ENCODE measurements around the gene OR2K2.

The OR2K2 gene, protein sequence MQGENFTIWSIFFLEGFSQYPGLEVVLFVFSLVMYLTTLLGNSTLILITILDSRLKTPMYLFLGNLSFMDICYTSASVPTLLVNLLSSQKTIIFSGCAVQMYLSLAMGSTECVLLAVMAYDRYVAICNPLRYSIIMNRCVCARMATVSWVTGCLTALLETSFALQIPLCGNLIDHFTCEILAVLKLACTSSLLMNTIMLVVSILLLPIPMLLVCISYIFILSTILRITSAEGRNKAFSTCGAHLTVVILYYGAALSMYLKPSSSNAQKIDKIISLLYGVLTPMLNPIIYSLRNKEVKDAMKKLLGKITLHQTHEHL

DNA sequence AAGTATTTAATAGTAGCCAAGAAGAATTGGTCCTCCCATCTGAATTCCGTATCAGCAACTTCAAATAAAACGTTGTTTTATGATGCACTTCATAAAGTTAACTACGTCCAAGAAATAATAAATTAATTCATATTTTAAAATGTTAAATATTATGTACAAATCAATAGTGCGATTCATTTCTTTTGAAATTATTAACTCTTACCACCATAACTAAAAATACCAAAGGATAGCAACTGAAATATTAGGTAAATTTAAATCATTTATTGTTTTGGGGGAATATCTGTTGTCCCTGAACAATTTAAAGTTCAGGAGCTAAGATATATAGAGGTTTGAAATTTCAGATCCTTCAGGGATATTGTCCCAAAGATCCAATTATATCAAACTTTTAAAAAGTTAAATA, at the start of gene OR2K2:
TSS of gene OR2K2 (minus strand) at position 101 of the 400 bp plus-strand sequence. CDS start 1,791 bp downstream, outside the sequence.
- DNase-seq, result no peak
- no peaks in the 10 kb centered on the region for H3K36me3 ChIP-seq (replicated peaks)
- no peaks in the 10 kb centered on the region for H3K27me3 ChIP-seq (replicated peaks)
- no peak within 1 kb of the TSS for H3K27ac ChIP-seq
- in situ Hi-C loops (cut with HindIII; ENCODE audit: low pct_ligation_motif_present, low sequenced_read_pairs), result no loop called here
- H3K4me3 ChIP-seq (ENCODE audit: low read depth, low read length), result no peak within 1 kb of the TSS
- TF ChIP-seq, protein P1, sequence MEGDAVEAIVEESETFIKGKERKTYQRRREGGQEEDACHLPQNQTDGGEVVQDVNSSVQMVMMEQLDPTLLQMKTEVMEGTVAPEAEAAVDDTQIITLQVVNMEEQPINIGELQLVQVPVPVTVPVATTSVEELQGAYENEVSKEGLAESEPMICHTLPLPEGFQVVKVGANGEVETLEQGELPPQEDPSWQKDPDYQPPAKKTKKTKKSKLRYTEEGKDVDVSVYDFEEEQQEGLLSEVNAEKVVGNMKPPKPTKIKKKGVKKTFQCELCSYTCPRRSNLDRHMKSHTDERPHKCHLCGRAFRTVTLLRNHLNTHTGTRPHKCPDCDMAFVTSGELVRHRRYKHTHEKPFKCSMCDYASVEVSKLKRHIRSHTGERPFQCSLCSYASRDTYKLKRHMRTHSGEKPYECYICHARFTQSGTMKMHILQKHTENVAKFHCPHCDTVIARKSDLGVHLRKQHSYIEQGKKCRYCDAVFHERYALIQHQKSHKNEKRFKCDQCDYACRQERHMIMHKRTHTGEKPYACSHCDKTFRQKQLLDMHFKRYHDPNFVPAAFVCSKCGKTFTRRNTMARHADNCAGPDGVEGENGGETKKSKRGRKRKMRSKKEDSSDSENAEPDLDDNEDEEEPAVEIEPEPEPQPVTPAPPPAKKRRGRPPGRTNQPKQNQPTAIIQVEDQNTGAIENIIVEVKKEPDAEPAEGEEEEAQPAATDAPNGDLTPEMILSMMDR (IDR thresholded peaks at IDR 0.05; ENCODE audit: low read depth, low read length, missing control alignments), result no peak

DNA sequence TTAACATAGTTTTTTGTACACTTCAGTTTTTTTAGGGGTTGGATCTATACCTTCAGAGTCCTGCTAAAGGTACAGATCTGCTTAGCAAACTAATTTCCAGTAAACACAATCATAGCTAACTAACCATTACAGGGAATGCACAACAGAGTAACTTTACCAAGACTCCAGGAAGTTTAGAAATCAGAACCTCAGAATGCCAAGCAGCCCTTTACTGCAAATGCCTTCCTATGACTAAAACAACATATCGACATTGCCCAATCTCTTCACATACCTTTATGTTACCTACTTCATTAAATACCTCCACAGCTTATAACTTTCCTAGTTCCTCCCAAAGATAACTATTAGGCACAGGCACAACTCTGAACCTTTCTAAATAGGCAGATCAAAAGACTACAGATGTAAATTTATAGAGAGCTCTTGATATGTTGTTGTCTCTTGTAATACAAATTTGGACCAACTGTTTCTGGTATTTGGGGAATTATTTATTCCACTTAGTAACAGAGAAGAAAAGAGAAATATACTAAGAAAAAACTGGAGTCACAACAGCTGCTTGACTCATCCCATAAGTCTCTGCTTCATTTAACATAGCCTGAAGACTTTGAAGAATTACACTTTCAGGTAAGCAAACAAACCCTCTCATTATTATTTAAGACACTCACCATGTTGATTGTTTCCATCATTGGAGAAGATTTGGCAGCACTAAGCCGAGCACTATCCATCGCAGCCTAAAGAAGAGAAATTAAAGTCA, 46.0 kb upstream of the OR2K2 start:
- Histone ChIP-seq H3K27ac (no peak overlapping the region), H3K27me3 (replicated peaks) (no peaks in the 10 kb centered on the region), H3K36me3 (replicated peaks) (peaks cover 66% of the 10 kb centered on the region), H3K4me3 (ENCODE audit: low read depth, low read length) (no peak overlapping the region)
- in situ Hi-C loops (cut with HindIII; ENCODE audit: low pct_ligation_motif_present, low sequenced_read_pairs), result no loop called here
- TF ChIP-seq, protein P1 (IDR thresholded peaks at IDR 0.05; ENCODE audit: low read depth, low read length, missing control alignments), result no peak
- DNase-seq, result no peak

DNA sequence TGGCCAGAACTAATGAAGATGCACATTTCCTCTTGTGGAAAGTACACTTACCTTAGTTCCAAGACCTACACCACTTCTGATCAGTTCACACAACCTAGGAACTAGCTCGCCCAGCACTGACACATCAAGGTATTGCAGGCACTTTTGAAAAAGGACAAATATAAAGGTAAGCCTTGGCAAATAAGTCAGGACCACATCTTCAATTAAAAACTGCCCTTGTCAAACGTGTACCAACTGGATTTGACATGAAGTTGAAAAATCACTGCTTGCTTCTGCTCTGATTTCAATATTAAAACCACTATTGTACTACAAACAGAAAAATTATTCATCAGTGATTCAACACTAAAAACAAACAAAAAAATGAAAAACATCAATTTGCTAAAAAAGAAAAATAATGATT, 45.0 kb upstream of the OR2K2 start:
- TF ChIP-seq, protein P1 (IDR thresholded peaks at IDR 0.05; ENCODE audit: low read depth, low read length, missing control alignments), result no peak
- Histone ChIP-seq H3K27ac (no peak overlapping the region), H3K4me3 (ENCODE audit: low read depth, low read length) (no peak overlapping the region), H3K27me3 (replicated peaks) (no peaks in the 10 kb centered on the region), H3K36me3 (replicated peaks) (peaks cover 67% of the 10 kb centered on the region)
- in situ Hi-C loops (cut with HindIII; ENCODE audit: low pct_ligation_motif_present, low sequenced_read_pairs), result no loop called here
- no peak for DNase-seq

DNA sequence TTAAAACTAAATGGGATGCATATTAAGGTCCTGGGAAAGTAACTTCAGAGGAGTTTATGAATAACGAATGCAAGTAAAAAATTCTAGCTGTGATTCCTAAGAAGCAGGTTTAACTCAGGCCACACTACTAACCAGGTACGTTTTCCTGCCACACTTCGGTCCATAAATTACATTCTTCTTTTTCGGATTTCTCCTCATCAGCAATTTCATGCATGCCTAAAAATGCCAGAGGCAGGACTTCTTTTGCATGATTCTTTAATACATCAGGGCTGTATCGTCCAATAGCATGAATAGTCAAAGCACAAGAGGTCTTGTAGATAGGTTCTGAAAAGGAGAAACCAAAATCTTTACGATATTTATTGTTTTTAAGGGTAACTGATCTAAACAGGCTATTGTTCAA, 42.3 kb upstream of the OR2K2 start:
- H3K27ac ChIP-seq, result no peak overlapping the region
- H3K36me3 ChIP-seq (replicated peaks), result peaks cover 69% of the 10 kb centered on the region
- TF ChIP-seq, protein P1 (IDR thresholded peaks at IDR 0.05; ENCODE audit: low read depth, low read length, missing control alignments), result no peak
- in situ Hi-C loops (cut with HindIII; ENCODE audit: low pct_ligation_motif_present, low sequenced_read_pairs), result no loop called here
- DNase-seq, result no peak
- H3K27me3 ChIP-seq (replicated peaks), result no peaks in the 10 kb centered on the region
- H3K4me3 ChIP-seq (ENCODE audit: low read depth, low read length), result no peak overlapping the region

DNA sequence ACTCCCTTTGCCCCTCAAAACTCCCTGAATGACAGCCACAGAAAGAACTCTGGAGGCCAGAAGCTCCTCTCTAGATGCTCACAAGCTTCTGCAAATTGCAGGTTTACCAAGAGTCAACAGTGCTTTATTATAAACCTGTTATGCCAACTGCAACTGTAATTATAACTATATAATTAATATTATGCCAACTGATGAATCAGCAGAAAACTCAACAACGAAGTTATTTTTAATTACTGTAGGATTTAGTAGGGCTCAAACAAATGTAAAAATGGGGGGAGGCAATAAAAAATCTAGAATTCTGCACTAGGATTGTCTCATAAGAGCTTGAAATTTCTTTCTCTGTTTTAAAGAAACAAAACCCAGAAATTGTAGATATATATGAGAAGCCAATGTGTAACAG, 37.0 kb upstream of the OR2K2 start:
- no peak for DNase-seq
- in situ Hi-C loops (cut with HindIII; ENCODE audit: low pct_ligation_motif_present, low sequenced_read_pairs), result no loop called here
- H3K36me3 ChIP-seq (replicated peaks), result peaks cover 71% of the 10 kb centered on the region

More for the DNA sequence above, 37.0 kb upstream of the OR2K2 start:
- TF ChIP-seq, protein P1 (IDR thresholded peaks at IDR 0.05; ENCODE audit: low read depth, low read length, missing control alignments), result no peak
- Histone ChIP-seq H3K4me3 (ENCODE audit: low read depth, low read length) (no peak overlapping the region), H3K27me3 (replicated peaks) (no peaks in the 10 kb centered on the region), H3K27ac (no peak overlapping the region)

Data from brain microvascular endothelial cell (primary cell).